Heart left ventricle (tissue), 16 donors: Measurements from ENCODE around the gene DDO. TPM values are rescaled to one million over a fixed set of nuclear protein-coding genes. Genes with fewer than 3 reads are reported as not detected.

Source experiments
- ATAC-seq, 4 donors: fragments of 200-7000 bp; cut with Tn5 transposase; one replicate each; pipeline ENCODE4 v1.9.1; 2020 to 2022; ENCODE audit warnings: moderate library complexity in 4 of 4, mild to moderate bottlenecking in 3 of 4, moderate number of reproducible peaks in 1 of 4
- DNase-seq, 5 donors: peaks; one replicate each; pipeline ENCODE4 v3.0.0-alpha.2; 2020
- H3K27ac ChIP-seq, 12 donors: fragments of 200-600 bp; sonication (generic) in 4 of 12; one replicate each; pipeline versions ENCODE4 v1.5.0 to v1.8.0; 2016 to 2022; ENCODE audit warnings: mild to moderate bottlenecking in 2 of 12
- H3K27me3 ChIP-seq, 9 donors: fragments of 200-600 bp; sonication (generic) in 2 of 9; one replicate each; pipeline versions ENCODE4 v1.5.1 to v1.8.0; 2016 to 2022; ENCODE audit warnings: mild to moderate bottlenecking in 3 of 9
- H3K36me3 ChIP-seq, 9 donors: fragments of 200-600 bp; sonication (generic) in 2 of 9; one replicate each; pipeline versions ENCODE4 v1.5.0 to v1.8.0; 2018 to 2022; ENCODE audit warnings: mild to moderate bottlenecking in 2 of 9
- H3K4me1 ChIP-seq, 12 donors: fragments of 200-600 bp; sonication (generic) in 4 of 12; one replicate each; pipeline versions ENCODE4 v1.5.0 to v1.8.0; 2016 to 2022; ENCODE audit warnings: mild to moderate bottlenecking in 3 of 12
- H3K4me3 ChIP-seq, 12 donors: fragments of 200-600 bp; sonication (generic) in 4 of 12; one replicate each; pipeline versions ENCODE4 v1.5.0 to v1.8.0; 2017 to 2022; ENCODE audit warnings: mild to moderate bottlenecking in 9 of 12, moderate library complexity in 4 of 12
- H3K9me3 ChIP-seq, 12 donors: fragments of 200-600 bp; sonication (generic) in 4 of 12; one replicate each; pipeline versions ENCODE4 v1.5.0 to v1.8.0; 2016 to 2022; ENCODE audit warnings: mild to moderate bottlenecking in 1 of 12
- CTCF ChIP-seq, 12 donors: fragments of 200-600 bp; sonication (generic) in 4 of 12; IDR thresholded peaks; one replicate each; pipeline versions ENCODE4 v1.5.0 to v1.8.0; 2018 to 2022; ENCODE audit warnings: antibody characterized with exemption in 12 of 12, mild to moderate bottlenecking in 5 of 12
- POLR2A ChIP-seq, 2 donors: fragments of 450-650 bp; IDR thresholded peaks; one replicate each; pipeline ENCODE4 v1.6.1; 2017; ENCODE audit warnings: antibody characterized with exemption in 2 of 2, mild to moderate bottlenecking in 2 of 2, moderate library complexity in 2 of 2
- WGBS, 4 donors: extraction: QIAGEN DNeasy Blood & Tissue Kit in 2 of 4; methylation state at CpG; one replicate each; pipeline versions ENCODE4 v1.1.5 to v1.1.7; 2013 to 2018; 5-methylcytosine and 5-hydroxymethylcytosine counted together
- intact Hi-C, 10 donors: fragments of 100-400 bp; cut with DNase I; formaldehyde crosslinking; loops; one replicate each; pipeline versions ENCODE4 v1.11.1 to v1.14.2; 2022
- polyA plus RNA-seq, 2 donors: library from polyadenylated mRNA; stranded (reverse); fragments of 200-250 nt; gene quantifications; one replicate each; pipeline ENCODE4 v1.2.3, GENCODE V29; 2013
- total RNA-seq, 9 donors: library from RNA; depleted of rRNA in 2 of 9; stranded (reverse); fragments of >200 nt in 2 of 9; fragmentation: NEBNext Ultra II Directional in 3 of 9; extraction: Animal tissue kit (Norgen Biotek cat#: 25700) in 3 of 9; gene quantifications; one replicate each; pipeline versions ENCODE4 v1.1.0 to v1.2.4, GENCODE V29; 2016 to 2023
- donor health status: ischemic (EF 13 %, LVEDD 7.1; RV severe dilation, severe dysfunction).
- donor health status: healthy with polysubstance abuse.
- donor health status: DM: no; HTN: yes; CAD: no.
- donor health status: DM: no; HTN: no; CAD: no.
- donor health status: ischemic (EF 25% LVEDD 6.9; RV normal size, moderate dysfunction).
- donor health status: ischemic (EF 25% LVEDD 5.7; RV mildly dilated, moderate dysfunction).
- donor health status: healthy.
- donor health status: DM: yes; HTN: yes; CAD: no.
- donor health status: ischemic (EF 35%, LVEDD 5.7; RV mildly dilated, moderate dysfunction).
- donor health status: nonischemic (EF 11% LVEDD 7.7; RV severe dilation, severe dysfunction).
- donor health status: DM: yes; HTN: yes; CAD: no.
- donor health status: PGD.
- donor health status: ischemic (EF 29% LVEDD 5.4; RV normal size, mild dysfunction).
- donor health status: nonischemic (EF 23%, LVEDD 6.1; RV moderate dilation, normal function).

Gene DDO
- total and polyA plus RNA-seq, 11 donors = 10.9 to 32.3 (median 19.9) TPM

- DNase-seq = peak in 2 of 5 donors; percentile 28 to 43
- peak; percentile 48 to 68 (median 64) for ATAC-seq
- intact Hi-C loops = no loop called here
- no peaks in the 10 kb centered on the region for H3K36me3 ChIP-seq
- no peak for TF ChIP-seq CTCF (IDR thresholded peaks at IDR 0.05)
- no peak for TF ChIP-seq POLR2A (IDR thresholded peaks at IDR 0.05)
- no peaks in the 10 kb centered on the region for H3K27me3 ChIP-seq
- WGBS, 4 donors = 43 to 52% (median 47%) methylated on average over 4 of the region's 4 CpGs
- no peaks in the 10 kb centered on the region for H3K9me3 ChIP-seq
- H3K4me1 ChIP-seq = peaks cover 0 to 32% (median 15%) of the 10 kb centered on the region in 12 donors
- peak overlapping the region; percentile 81 to 92 (median 84) for H3K27ac ChIP-seq
- peak overlapping the region in 11 of 12 donors; percentile 23 to 62 (median 49) for H3K4me3 ChIP-seq
Observed at GRCh38 chr6:110414669-110415068, 706 bp downstream of the DDO start.

- intact Hi-C loops = no loop called here
- no peak for TF ChIP-seq POLR2A (IDR thresholded peaks at IDR 0.05)
- Histone ChIP-seq H3K9me3 (no peaks in the 10 kb centered on the region), H3K4me3 (no peak overlapping the region), H3K36me3 (peaks cover 0 to 9% (median 0%) of the 10 kb centered on the region in 9 donors), H3K27me3 (no peaks in the 10 kb centered on the region), H3K27ac (no peak overlapping the region), H3K4me1 (peaks cover 0 to 32% (median 15%) of the 10 kb centered on the region in 12 donors)
- ATAC-seq = no peak
- 29 to 52% (median 35%) methylated on average over 8 of the region's 8 CpGs for WGBS, 4 donors
- DNase-seq = no peak
Observed at GRCh38 chr6:110412360-110412759, 3.0 kb downstream of the DDO start.

GRCh38 chr6:110410511-110410910, 4.9 kb downstream of the DDO start:
- DNase-seq (no peak), ATAC-seq (no peak)
- intact Hi-C loops = no loop called here
- Histone ChIP-seq H3K9me3 (no peaks in the 10 kb centered on the region), H3K36me3 (peaks cover 0 to 17% (median 0%) of the 10 kb centered on the region in 9 donors), H3K27ac (no peak overlapping the region), H3K4me1 (peaks cover 0 to 22% (median 11%) of the 10 kb centered on the region in 12 donors), H3K4me3 (no peak overlapping the region), H3K27me3 (no peaks in the 10 kb centered on the region)
- TF ChIP-seq CTCF (IDR thresholded peaks at IDR 0.05) (no peak), POLR2A (IDR thresholded peaks at IDR 0.05) (no peak)
- 62 to 82% (median 72%) methylated on average over 4 of the region's 4 CpGs for WGBS, 4 donors

- DNase-seq (no peak), ATAC-seq (no peak)
- no peaks in the 10 kb centered on the region for H3K27me3 ChIP-seq
- no peaks in the 10 kb centered on the region for H3K9me3 ChIP-seq
- H3K4me3 ChIP-seq = no peak overlapping the region
- no peak overlapping the region for H3K27ac ChIP-seq
- H3K4me1 ChIP-seq = peaks cover 0 to 18% (median 9%) of the 10 kb centered on the region in 12 donors
- intact Hi-C loops = no loop called here
- TF ChIP-seq CTCF (IDR thresholded peaks at IDR 0.05) (no peak), POLR2A (IDR thresholded peaks at IDR 0.05) (no peak)
- peaks cover 0 to 17% (median 0%) of the 10 kb centered on the region in 9 donors for H3K36me3 ChIP-seq
Observed at GRCh38 chr6:110409794-110410193, 5.6 kb downstream of the DDO start.

GRCh38 chr6:110408901-110409300, 6.5 kb downstream of the DDO start:
- intact Hi-C loops = no loop called here
- ATAC-seq = peak in 1 of 4 donors; percentile 20
- Histone ChIP-seq H3K4me1 (peaks cover 0 to 9% (median 1%) of the 10 kb centered on the region in 12 donors), H3K27ac (no peak overlapping the region), H3K36me3 (peaks cover 0 to 25% (median 4%) of the 10 kb centered on the region in 9 donors), H3K27me3 (no peaks in the 10 kb centered on the region), H3K4me3 (no peak overlapping the region), H3K9me3 (no peaks in the 10 kb centered on the region)
- 46 to 53% (median 50%) methylated on average over 6 of the region's 6 CpGs for WGBS, 4 donors
- DNase-seq = no peak
- TF ChIP-seq POLR2A (IDR thresholded peaks at IDR 0.05) = no peak
- TF ChIP-seq CTCF (IDR thresholded peaks at IDR 0.05) = no peak
